T-helper 17 cell (primary cell): ENCODE results near the gene GNB1L. TPM values are rescaled to one million over a fixed set of nuclear protein-coding genes. Genes with fewer than 3 reads are reported as not detected.

Experiments
- ATAC-seq: fragments of 150-1000 bp; cut with Tn5 transposase; 2 replicates; pipeline ENCODE4 v1.10.0; 2021; ENCODE audit warnings: mild to moderate bottlenecking, moderate library complexity
- DNase-seq, 3 donors: peaks; one replicate each; pipeline versions ENCODE4 v3.0.0 to v3.0.0-alpha.2; 2020 to 2021
- H3K9me3 ChIP-seq: one replicate; pipeline ENCODE4 v1.7.0; 2013; ENCODE audit warnings: low read length, mild to moderate bottlenecking; ENCODE audit not compliant: control insufficient read depth, poor library complexity, severe bottlenecking
- H3K27ac Mint-ChIP-seq: one replicate; pipeline ENCODE4 v1.8.0; 2022; ENCODE audit warnings: mild to moderate bottlenecking, moderate library complexity, mixed read lengths
- H3K27me3 Mint-ChIP-seq: one replicate; pipeline ENCODE4 v1.8.0; 2022; ENCODE audit warnings: mixed read lengths
- H3K36me3 Mint-ChIP-seq: one replicate; pipeline ENCODE4 v1.8.0; 2022; ENCODE audit warnings: low read depth, mixed read lengths
- H3K4me1 Mint-ChIP-seq: one replicate; pipeline ENCODE4 v1.8.0; 2022; ENCODE audit warnings: mild to moderate bottlenecking, mixed read lengths
- H3K4me3 Mint-ChIP-seq: one replicate; pipeline ENCODE4 v1.8.0; 2022; ENCODE audit warnings: mild to moderate bottlenecking, moderate library complexity, mixed read lengths
- total RNA-seq, 4 donors: library from RNA in 2 of 4; stranded (reverse) in 2 of 4; gene quantifications; one replicate each; pipeline ENCODE4 v1.2.3 and lab custom pipeline; 2022 to 2026

The GNB1L gene
- total RNA-seq, 2 donors from 2014 or later = 5.0 to 6.2 TPM

- no peak for ATAC-seq
- Mint-ChIP-seq H3K27me3 (no peaks in the 10 kb centered on the region), H3K4me3 (no peak overlapping the region), H3K4me1 (peaks cover 11% of the 10 kb centered on the region), H3K36me3 (peaks cover 6% of the 10 kb centered on the region), H3K27ac (no peak overlapping the region)
- peak in 1 of 3 donors; percentile 2 for DNase-seq
- H3K9me3 ChIP-seq = no peaks in the 10 kb centered on the region
Observed at GRCh38 chr22:19811811-19812771, 42.6 kb downstream of the GNB1L start.

- no peaks in the 10 kb centered on the region for H3K9me3 ChIP-seq
- Mint-ChIP-seq H3K4me3 (no peak overlapping the region), H3K4me1 (peaks cover 6% of the 10 kb centered on the region), H3K27ac (no peak overlapping the region), H3K36me3 (peaks cover 3% of the 10 kb centered on the region), H3K27me3 (no peaks in the 10 kb centered on the region)
- DNase-seq (no peak), ATAC-seq (no peak)
Observed at GRCh38 chr22:19811211-19811621, 43.5 kb downstream of the GNB1L start.

GRCh38 chr22:19810381-19811201, 44.1 kb downstream of the GNB1L start:
- Mint-ChIP-seq H3K36me3 (no peaks in the 10 kb centered on the region), H3K27me3 (no peaks in the 10 kb centered on the region), H3K4me1 (peaks cover 4% of the 10 kb centered on the region), H3K27ac (no peak overlapping the region), H3K4me3 (peak overlapping the region; percentile 19)
- DNase-seq (peak in 2 of 3 donors; percentile 3 to 7), ATAC-seq (peak; percentile 55)
- no peaks in the 10 kb centered on the region for H3K9me3 ChIP-seq

- peaks cover 4% of the 10 kb centered on the region for H3K4me1 Mint-ChIP-seq
- H3K4me3 Mint-ChIP-seq = no peak overlapping the region
- no peak overlapping the region for H3K27ac Mint-ChIP-seq
- no peaks in the 10 kb centered on the region for H3K27me3 Mint-ChIP-seq
- H3K9me3 ChIP-seq = no peaks in the 10 kb centered on the region
- ATAC-seq (no peak), DNase-seq (no peak)
- H3K36me3 Mint-ChIP-seq = no peaks in the 10 kb centered on the region
Observed at GRCh38 chr22:19809741-19810140, 44.9 kb downstream of the GNB1L start.

GRCh38 chr22:19808873-19809478, 45.7 kb downstream of the GNB1L start:
- Mint-ChIP-seq H3K4me3 (no peak overlapping the region), H3K27me3 (no peaks in the 10 kb centered on the region), H3K4me1 (peaks cover 4% of the 10 kb centered on the region), H3K27ac (no peak overlapping the region), H3K36me3 (no peaks in the 10 kb centered on the region)
- no peaks in the 10 kb centered on the region for H3K9me3 ChIP-seq
- no peak for ATAC-seq
- DNase-seq = no peak

- no peak for ATAC-seq
- H3K4me1 Mint-ChIP-seq = peaks cover 4% of the 10 kb centered on the region
- H3K27ac Mint-ChIP-seq = no peak overlapping the region
- H3K27me3 Mint-ChIP-seq = no peaks in the 10 kb centered on the region
- H3K4me3 Mint-ChIP-seq = no peak overlapping the region
- no peaks in the 10 kb centered on the region for H3K9me3 ChIP-seq
- H3K36me3 Mint-ChIP-seq = no peaks in the 10 kb centered on the region
- DNase-seq = peak in 1 of 3 donors; percentile 1
Observed at GRCh38 chr22:19807914-19808872, 46.5 kb downstream of the GNB1L start.

GRCh38 chr22:19807161-19807913, 47.3 kb downstream of the GNB1L start:
- Mint-ChIP-seq H3K27me3 (no peaks in the 10 kb centered on the region), H3K27ac (no peak overlapping the region), H3K4me1 (peaks cover 7% of the 10 kb centered on the region), H3K36me3 (no peaks in the 10 kb centered on the region), H3K4me3 (no peak overlapping the region)
- no peak for ATAC-seq
- DNase-seq = peak in 2 of 3 donors; percentile 6 to 8
- H3K9me3 ChIP-seq = no peaks in the 10 kb centered on the region

GRCh38 chr22:19806213-19807160, 48.2 kb downstream of the GNB1L start:
- DNase-seq (peak in 2 of 3 donors; percentile 5 to 8), ATAC-seq (no peak)
- no peak overlapping the region for H3K4me3 Mint-ChIP-seq
- no peaks in the 10 kb centered on the region for H3K36me3 Mint-ChIP-seq
- no peaks in the 10 kb centered on the region for H3K9me3 ChIP-seq
- peaks cover 4% of the 10 kb centered on the region for H3K4me1 Mint-ChIP-seq
- H3K27ac Mint-ChIP-seq = no peak overlapping the region
- H3K27me3 Mint-ChIP-seq = no peaks in the 10 kb centered on the region

GRCh38 chr22:19805821-19806212, 48.9 kb downstream of the GNB1L start:
- Mint-ChIP-seq H3K4me3 (no peak overlapping the region), H3K27ac (no peak overlapping the region), H3K27me3 (no peaks in the 10 kb centered on the region), H3K36me3 (no peaks in the 10 kb centered on the region), H3K4me1 (peaks cover 2% of the 10 kb centered on the region)
- ATAC-seq (no peak), DNase-seq (no peak)
- H3K9me3 ChIP-seq = no peaks in the 10 kb centered on the region

- no peak overlapping the region for H3K4me3 Mint-ChIP-seq
- ATAC-seq (no peak), DNase-seq (peak in 1 of 3 donors; percentile 5)
- no peak overlapping the region for H3K27ac Mint-ChIP-seq
- H3K27me3 Mint-ChIP-seq = no peaks in the 10 kb centered on the region
- peaks cover 5% of the 10 kb centered on the region for H3K4me1 Mint-ChIP-seq
- H3K9me3 ChIP-seq = no peaks in the 10 kb centered on the region
- peaks cover 2% of the 10 kb centered on the region for H3K36me3 Mint-ChIP-seq
Observed at GRCh38 chr22:19803736-19804267, 50.9 kb downstream of the GNB1L start.
